Measurements from ENCODE around the gene QPRT. TPM values are rescaled to one million over a fixed set of nuclear protein-coding genes. Genes with fewer than 3 reads are reported as not detected.
A peak's percentile ranks its signal among the peaks of the same experiment; 100 is the strongest.

Gene QPRT
- total RNA-seq, 1 experiment from 2014 or later = 310 TPM

GRCh38 chr16:29700253-29700987, 21.4 kb downstream of the QPRT start:
- peak; percentile 96 for TF ChIP-seq CTCF (conservative IDR thresholded peaks at IDR 0.05)
- TF ChIP-seq EZH2 (IDR thresholded peaks at IDR 0.05; ENCODE audit: low read depth) = no peak
- peaks cover 13% of the 10 kb centered on the region for H4K20me1 ChIP-seq (ENCODE audit: insufficient read depth)
- peaks cover 42% of the 10 kb centered on the region for H3F3A ChIP-seq (ENCODE audit: insufficient read depth, low read depth)
- H3K4me3 ChIP-seq = no peak overlapping the region
- no TSS peak for BruUV-seq (replicated peaks)
- no peaks in the 10 kb centered on the region; the same call in 1 of the 2 replicates for H3K9me3 ChIP-seq (ENCODE audit: insufficient read depth, low read depth)
- CTCF ChIA-PET = interaction anchor here (0.5 to 1.7 kb wide), 11 partner anchors 10 to 495 kb away, joined by 3 to 11 read pairs (median 4); partner anchors contain the start of gene PAGR1
- H3K79me2 ChIP-seq (ENCODE audit: low read depth) = no peaks in the 10 kb centered on the region
- no peaks in the 10 kb centered on the region for H3K9me2 ChIP-seq (ENCODE audit: insufficient read depth)
- H2AFZ ChIP-seq = no peak overlapping the region
- intact Hi-C loops (cut with micrococcal nuclease; ENCODE audit: unreplicated experiment) = loop anchor here (1.0 to 10.0 kb wide), 6 partner anchors 56 to 321 kb away; partner anchors contain the start of genes CDIPT and KIF22
- peaks cover 10% of the 10 kb centered on the region; the same call in 1 of the 2 replicates for H3K36me3 ChIP-seq (ENCODE audit: low read depth)
- H3K4me2 ChIP-seq = 0 out of 2 replicates have a peak overlapping the region, but pooled peaks have one; percentile 33
- peaks cover 7% of the 10 kb centered on the region; the same call in 1 of the 2 replicates for H3K4me1 ChIP-seq (replicated peaks; ENCODE audit: insufficient read depth)
- POLR2A ChIA-PET (ENCODE audit: unreplicated experiment) = interaction anchor here (0.5 to 0.6 kb wide), 4 partner anchors 121 to 204 kb away, joined by 7 to 18 read pairs (median 8); no protein-coding TSS in a partner anchor
- DNase-seq = peak; percentile 83 to 90
- no peaks in the 10 kb centered on the region for H3K27me3 ChIP-seq (ENCODE audit: insufficient read depth, low read depth)
- H3K27ac ChIP-seq = no peak overlapping the region

- Histone ChIP-seq H3K27me3 (ENCODE audit: insufficient read depth, low read depth) (no peaks in the 10 kb centered on the region), H3K9me2 (ENCODE audit: insufficient read depth) (no peaks in the 10 kb centered on the region), H3K27ac (no peak overlapping the region), H3F3A (ENCODE audit: insufficient read depth, low read depth) (peaks cover 36% of the 10 kb centered on the region), H3K79me2 (ENCODE audit: low read depth) (no peaks in the 10 kb centered on the region), H4K20me1 (ENCODE audit: insufficient read depth) (peaks cover 9% of the 10 kb centered on the region), H3K4me2 (no peak overlapping the region), H3K9me3 (ENCODE audit: insufficient read depth, low read depth) (no peaks in the 10 kb centered on the region; the same call in 1 of the 2 replicates), H2AFZ (no peak overlapping the region), H3K36me3 (ENCODE audit: low read depth) (peaks cover 10% of the 10 kb centered on the region; the same call in 1 of the 2 replicates), H3K4me1 (replicated peaks; ENCODE audit: insufficient read depth) (peaks cover 7% of the 10 kb centered on the region; the same call in 1 of the 2 replicates), H3K4me3 (no peak overlapping the region)
- ChIA-PET POLR2A (ENCODE audit: unreplicated experiment) (interaction anchor here (0.6 kb wide), 1 partner anchor 120 kb away, joined by 8 read pairs; no protein-coding TSS in a partner anchor), CTCF (interaction anchor here (0.6 to 1.7 kb wide), 5 partner anchors 9 to 319 kb away, joined by 5 to 14 read pairs (median 10); no protein-coding TSS in a partner anchor)
- intact Hi-C loops (cut with micrococcal nuclease; ENCODE audit: unreplicated experiment) = loop anchor here (2.0 to 10.0 kb wide), 2 partner anchors 56 to 162 kb away; partner anchors contain the start of gene CDIPT
- no TSS peak for BruUV-seq (replicated peaks)
- no peak for DNase-seq
- TF ChIP-seq CTCF (conservative IDR thresholded peaks at IDR 0.05) (no peak), EZH2 (IDR thresholded peaks at IDR 0.05; ENCODE audit: low read depth) (no peak)
Measured at GRCh38 chr16:29701214-29701555, 22.2 kb downstream of the QPRT start.

GRCh38 chr16:29702269-29702668, 23.3 kb downstream of the QPRT start:
- Histone ChIP-seq H3K9me2 (ENCODE audit: insufficient read depth) (no peaks in the 10 kb centered on the region), H3K4me2 (no peak overlapping the region), H3K27me3 (ENCODE audit: insufficient read depth, low read depth) (no peaks in the 10 kb centered on the region), H3K4me3 (no peak overlapping the region), H3K27ac (no peak overlapping the region), H3K9me3 (ENCODE audit: insufficient read depth, low read depth) (no peaks in the 10 kb centered on the region; the same call in 1 of the 2 replicates), H3K79me2 (ENCODE audit: low read depth) (no peaks in the 10 kb centered on the region), H2AFZ (no peak overlapping the region), H3K4me1 (replicated peaks; ENCODE audit: insufficient read depth) (peaks cover 7% of the 10 kb centered on the region; the same call in 1 of the 2 replicates), H3K36me3 (ENCODE audit: low read depth) (peaks cover 3% of the 10 kb centered on the region; the same call in 1 of the 2 replicates), H4K20me1 (ENCODE audit: insufficient read depth) (no peaks in the 10 kb centered on the region), H3F3A (ENCODE audit: insufficient read depth, low read depth) (peaks cover 25% of the 10 kb centered on the region)
- DNase-seq = no peak
- intact Hi-C loops (cut with micrococcal nuclease; ENCODE audit: unreplicated experiment) = loop anchor here (10.0 kb wide), 1 partner anchor 57 kb away; no protein-coding TSS in a partner anchor
- ChIA-PET POLR2A (ENCODE audit: unreplicated experiment) (interaction anchor here (0.8 kb wide), 1 partner anchor 106 kb away, joined by 20 read pairs; no protein-coding TSS in a partner anchor), CTCF (interaction anchor here (1.1 kb wide), 1 partner anchor 146 kb away, joined by 8 read pairs; no protein-coding TSS in a partner anchor)
- no peak for TF ChIP-seq EZH2 (IDR thresholded peaks at IDR 0.05; ENCODE audit: low read depth)
- no peak for TF ChIP-seq CTCF (conservative IDR thresholded peaks at IDR 0.05)
- no TSS peak for BruUV-seq (replicated peaks)
